GM10266 (cell line): Measurements from ENCODE around the gene TSPAN5.
"Not testable (repeated sequence)": the region's sequence is repeated elsewhere in the genome, so short reads cannot be mapped to it uniquely, and the experiment has no call there.

ENCODE experiments used
- DNase-seq: peaks from one replicate; pipeline ENCODE4 v3.0.0; 2012; ENCODE audit errors: extremely low spot score
- TF ChIP-seq, protein P1 (sequence below): IDR thresholded peaks from 2 replicates; pipeline ENCODE4 v1.5.1; 2012; ENCODE audit warnings: mild to moderate bottlenecking, low read depth; ENCODE audit not compliant: control insufficient read depth, insufficient read depth; ENCODE audit errors: missing control alignments

TSPAN5 gene

DNA sequence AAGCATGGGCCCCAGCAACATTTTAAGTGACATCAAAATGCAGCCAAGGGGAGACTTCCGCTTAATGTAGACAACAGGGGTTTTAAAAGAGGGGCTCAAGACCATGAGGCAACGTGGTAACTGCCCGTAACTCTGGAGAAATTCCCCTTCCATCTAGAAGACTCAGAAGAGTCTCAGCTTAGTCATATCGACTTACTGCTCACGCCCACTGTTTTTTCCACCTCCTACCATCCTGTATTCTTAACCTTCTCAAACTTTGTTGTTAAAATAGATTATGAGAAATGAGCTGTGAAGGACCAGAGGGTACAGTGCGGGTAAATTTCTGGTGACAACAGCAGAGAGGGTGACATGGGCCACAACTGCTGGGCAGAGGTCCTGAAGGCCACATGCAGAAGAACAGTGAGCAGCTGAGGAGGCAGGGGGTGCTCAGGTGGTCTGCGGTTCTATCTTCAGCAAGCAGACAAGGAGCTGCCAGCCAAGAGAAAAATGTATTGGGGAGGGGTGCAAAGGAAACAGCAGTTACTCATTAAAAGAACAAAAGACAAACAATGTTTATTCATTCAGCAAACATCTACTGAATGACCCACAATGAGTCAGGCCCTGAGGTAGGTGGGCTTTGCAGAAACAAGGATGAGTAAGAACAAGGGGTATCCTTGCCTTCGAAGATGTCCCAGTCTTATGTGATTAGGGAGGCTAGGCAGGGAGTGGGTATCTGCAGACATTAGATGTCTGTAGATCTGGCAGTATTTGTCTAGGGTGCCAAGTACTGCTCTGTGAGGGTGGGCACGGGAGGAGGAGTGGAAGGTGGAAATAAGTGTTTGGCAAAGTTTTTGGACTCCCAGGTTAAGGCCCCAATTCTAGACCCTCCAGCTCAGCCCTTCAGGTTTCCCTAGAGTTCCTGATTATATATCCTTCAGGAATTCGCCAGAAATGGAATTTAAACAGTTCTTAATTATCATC lies 175.3 kb downstream of the TSPAN5 start:
- TF ChIP-seq, protein P1, sequence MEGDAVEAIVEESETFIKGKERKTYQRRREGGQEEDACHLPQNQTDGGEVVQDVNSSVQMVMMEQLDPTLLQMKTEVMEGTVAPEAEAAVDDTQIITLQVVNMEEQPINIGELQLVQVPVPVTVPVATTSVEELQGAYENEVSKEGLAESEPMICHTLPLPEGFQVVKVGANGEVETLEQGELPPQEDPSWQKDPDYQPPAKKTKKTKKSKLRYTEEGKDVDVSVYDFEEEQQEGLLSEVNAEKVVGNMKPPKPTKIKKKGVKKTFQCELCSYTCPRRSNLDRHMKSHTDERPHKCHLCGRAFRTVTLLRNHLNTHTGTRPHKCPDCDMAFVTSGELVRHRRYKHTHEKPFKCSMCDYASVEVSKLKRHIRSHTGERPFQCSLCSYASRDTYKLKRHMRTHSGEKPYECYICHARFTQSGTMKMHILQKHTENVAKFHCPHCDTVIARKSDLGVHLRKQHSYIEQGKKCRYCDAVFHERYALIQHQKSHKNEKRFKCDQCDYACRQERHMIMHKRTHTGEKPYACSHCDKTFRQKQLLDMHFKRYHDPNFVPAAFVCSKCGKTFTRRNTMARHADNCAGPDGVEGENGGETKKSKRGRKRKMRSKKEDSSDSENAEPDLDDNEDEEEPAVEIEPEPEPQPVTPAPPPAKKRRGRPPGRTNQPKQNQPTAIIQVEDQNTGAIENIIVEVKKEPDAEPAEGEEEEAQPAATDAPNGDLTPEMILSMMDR: no peak
- DNase-seq: peak; percentile 66

DNA sequence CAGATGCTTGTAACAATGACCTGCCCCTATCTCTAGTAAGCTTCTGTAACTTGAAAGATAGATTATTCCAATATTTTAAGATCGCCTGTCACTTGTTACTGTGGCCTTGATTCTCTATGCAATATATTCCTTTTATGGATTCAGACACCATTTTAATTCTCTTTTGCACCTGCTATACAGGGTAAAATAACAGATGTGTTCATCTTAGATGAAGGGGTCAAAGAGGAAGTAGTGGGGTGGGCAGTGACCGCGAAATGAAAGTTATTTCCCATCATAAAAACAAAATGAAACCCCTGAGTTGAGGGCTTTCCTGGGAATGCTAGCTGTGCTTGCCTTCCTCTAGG lies 175.9 kb downstream of the TSPAN5 start:
- DNase-seq: no peak
- TF ChIP-seq, protein P1: no peak

DNA sequence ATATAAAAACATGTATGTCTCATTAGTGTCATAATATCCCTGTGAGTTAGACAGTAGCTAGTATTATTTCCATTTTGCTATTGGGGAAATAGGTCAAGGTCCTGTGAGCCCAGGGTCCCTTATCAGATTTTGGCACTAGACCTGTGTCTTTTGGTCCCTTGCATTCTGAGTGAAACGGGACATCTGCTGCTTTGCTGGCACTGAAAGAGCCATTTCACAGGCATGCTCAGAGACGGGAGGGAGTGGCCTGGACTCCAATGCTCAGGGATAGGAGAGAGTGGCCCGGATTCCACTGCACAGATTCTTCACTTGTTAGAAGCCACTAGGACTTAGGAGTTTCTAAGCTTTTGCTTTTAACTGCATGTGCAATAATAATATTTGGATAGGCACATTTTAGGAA lies 177.2 kb downstream of the TSPAN5 start:
- TF ChIP-seq, protein P1: no peak
- no peak for DNase-seq

DNA sequence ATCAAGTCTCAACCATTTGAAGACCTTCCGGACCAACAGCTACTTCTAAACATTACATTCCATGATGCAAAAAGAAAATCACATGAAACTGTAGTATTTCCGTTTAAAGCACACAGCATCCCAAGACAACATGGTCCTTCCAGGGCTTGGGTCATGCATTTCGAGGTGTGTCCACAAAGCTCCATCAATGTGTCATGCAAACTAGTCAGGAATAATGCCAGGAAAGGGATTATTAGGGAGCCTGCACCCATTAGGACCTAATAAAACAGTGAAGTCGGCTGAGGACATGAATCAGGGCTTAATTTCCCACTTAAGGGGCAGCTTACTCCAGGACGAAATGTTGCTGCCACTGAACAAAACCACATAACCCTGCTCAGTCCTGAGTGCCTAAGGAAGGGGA lies 177.9 kb downstream of the TSPAN5 start:
- TF ChIP-seq, protein P1: no peak
- DNase-seq: no peak

DNA sequence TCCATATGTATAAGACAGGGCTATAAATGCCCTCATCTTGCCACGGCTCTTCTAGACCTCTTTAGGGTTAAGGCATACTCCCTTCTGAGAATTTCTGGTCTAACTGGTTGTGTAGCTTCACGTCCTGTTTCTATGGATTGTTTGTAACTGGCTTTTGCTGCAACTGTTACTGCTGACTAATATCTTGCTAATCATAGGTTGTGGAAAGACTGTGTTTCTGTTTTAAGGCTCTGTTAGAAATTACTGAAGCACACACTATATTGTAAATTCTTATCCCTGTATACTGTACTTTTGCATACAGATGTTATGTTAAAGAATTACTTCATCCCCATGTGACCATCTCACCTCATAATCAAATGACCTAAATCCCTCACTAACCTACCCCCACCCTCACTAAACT lies 178.8 kb downstream of the TSPAN5 start:
- not testable (repeated sequence) for DNase-seq

DNA sequence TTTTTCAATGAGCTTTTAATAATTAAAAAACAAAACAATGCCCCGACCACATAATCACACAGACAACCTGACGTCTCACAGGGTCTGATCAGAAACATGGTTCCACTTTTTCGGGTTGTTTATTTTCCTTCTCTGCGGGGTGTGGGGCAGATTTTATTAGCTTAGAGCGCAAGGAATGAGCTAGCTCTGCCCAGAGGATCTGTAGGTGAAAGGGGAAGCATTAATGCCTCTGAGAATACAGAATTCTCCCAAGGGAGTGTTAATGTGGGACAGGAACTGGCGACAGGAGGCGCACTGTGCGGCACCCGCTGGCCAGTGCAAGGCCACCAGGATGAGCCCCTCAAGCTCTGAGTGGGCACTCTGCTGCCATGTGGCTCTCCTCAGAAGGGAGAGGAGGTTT lies 181.5 kb downstream of the TSPAN5 start:
- TF ChIP-seq, protein P1: no peak
- DNase-seq: no peak

DNA sequence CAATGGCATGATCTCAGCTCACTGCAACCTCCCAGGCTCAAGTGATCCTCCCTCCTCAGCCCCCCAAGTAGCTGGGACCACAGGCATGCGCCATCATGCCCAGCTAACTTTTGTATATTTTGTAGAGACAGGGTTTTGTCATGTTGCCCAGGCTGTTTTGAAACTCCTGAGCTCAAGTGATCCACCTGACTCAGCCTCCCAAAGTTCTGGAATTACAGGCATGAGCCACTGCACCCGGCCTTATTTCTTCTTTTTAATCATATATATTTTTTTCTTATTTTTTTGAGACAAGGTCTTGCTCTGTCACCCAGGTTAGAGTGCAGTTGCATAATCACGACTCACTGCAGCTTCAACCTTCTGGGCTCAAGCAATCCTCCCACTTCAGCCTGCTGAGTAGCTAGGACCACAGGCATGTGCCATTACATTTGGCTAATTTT lies 184.0 kb downstream of the TSPAN5 start:
- DNase-seq: no peak
- TF ChIP-seq, protein P1: no peak
